Stimulated activated naive B cell treated with anti-CD40 and anti-IgM and Interleukin-4, amounts not matched to agents 10 μg/mL and 1 μg/mL and 100 μg/mL, for 72 hours (primary cell): ENCODE measurements around the gene HRK.
"Not testable (repeated sequence)": the region's sequence is repeated elsewhere in the genome, so short reads cannot be mapped to it uniquely, and the experiment has no call there.

Source experiments
- ATAC-seq, 2 donors: fragments of 150-1000 bp; cut with Tn5 transposase; replicated peaks; 2 replicates each; pipeline ENCODE4 v1.10.0; 2021; ENCODE audit warnings: moderate library complexity in 1 of 2
- DNase-seq: peaks from one replicate; pipeline ENCODE4 v3.0.0; 2021
- H3K27ac Mint-ChIP-seq: one replicate; pipeline ENCODE4 v1.8.0; 2022; ENCODE audit warnings: mild to moderate bottlenecking, mixed read lengths
- H3K27me3 Mint-ChIP-seq, 2 donors: one replicate each; pipeline ENCODE4 v1.8.0; 2022; ENCODE audit warnings: mixed read lengths in 2 of 2
- H3K36me3 Mint-ChIP-seq, 2 donors: one replicate each; pipeline ENCODE4 v1.8.0; 2022; ENCODE audit warnings: mixed read lengths in 2 of 2, mild to moderate bottlenecking in 1 of 2
- H3K4me1 Mint-ChIP-seq, 2 donors: one replicate each; pipeline ENCODE4 v1.8.0; 2022; ENCODE audit warnings: mixed read lengths in 2 of 2, mild to moderate bottlenecking in 1 of 2
- H3K4me3 Mint-ChIP-seq, 2 donors: one replicate each; pipeline ENCODE4 v1.8.0; 2022; ENCODE audit warnings: mild to moderate bottlenecking in 2 of 2, mixed read lengths in 2 of 2, moderate library complexity in 1 of 2
- H3K9me3 Mint-ChIP-seq, 2 donors: one replicate each; pipeline ENCODE4 v1.8.0; 2022; ENCODE audit warnings: mixed read lengths in 2 of 2, mild to moderate bottlenecking in 1 of 2

HRK gene

GRCh38 chr12:116839287-116839830 lies 41.9 kb downstream of the HRK start:
- H3K9me3 Mint-ChIP-seq, result peaks cover 4 to 5% of the 10 kb centered on the region in 2 donors
- ATAC-seq (no peak), DNase-seq (no peak)
- no peak overlapping the region for H3K27ac Mint-ChIP-seq
- H3K4me1 Mint-ChIP-seq, result peaks cover 10% of the 10 kb centered on the region in 2 donors
- H3K36me3 Mint-ChIP-seq, result peaks cover 15 to 30% of the 10 kb centered on the region in 2 donors
- H3K4me3 Mint-ChIP-seq, result no peak overlapping the region
- no peaks in the 10 kb centered on the region for H3K27me3 Mint-ChIP-seq

- Mint-ChIP-seq H3K9me3 (peaks cover 4 to 5% of the 10 kb centered on the region in 2 donors), H3K4me1 (peaks cover 10% of the 10 kb centered on the region in 2 donors), H3K36me3 (peaks cover 16 to 28% of the 10 kb centered on the region in 2 donors), H3K4me3 (no peak overlapping the region), H3K27me3 (no peaks in the 10 kb centered on the region), H3K27ac (no peak overlapping the region)
- no peak for DNase-seq
- ATAC-seq, result no peak
Measured at GRCh38 chr12:116838365-116838764, 42.9 kb downstream of the HRK start.

- no peak for ATAC-seq
- peaks cover 16 to 27% of the 10 kb centered on the region in 2 donors for H3K36me3 Mint-ChIP-seq
- H3K4me1 Mint-ChIP-seq, result peaks cover 10% of the 10 kb centered on the region in 2 donors
- H3K4me3 Mint-ChIP-seq, result no peak overlapping the region
- peaks cover 4 to 5% of the 10 kb centered on the region in 2 donors for H3K9me3 Mint-ChIP-seq
- no peaks in the 10 kb centered on the region for H3K27me3 Mint-ChIP-seq
- no peak for DNase-seq
- H3K27ac Mint-ChIP-seq, result no peak overlapping the region
Measured at GRCh38 chr12:116837097-116837496, 44.1 kb downstream of the HRK start.

GRCh38 chr12:116835484-116835883 lies 45.8 kb downstream of the HRK start:
- Mint-ChIP-seq H3K9me3 (peaks cover 4 to 5% of the 10 kb centered on the region in 2 donors), H3K36me3 (peaks cover 18 to 27% of the 10 kb centered on the region in 2 donors), H3K27ac (no peak overlapping the region), H3K4me3 (no peak overlapping the region), H3K4me1 (peaks cover 10% of the 10 kb centered on the region in 2 donors), H3K27me3 (no peaks in the 10 kb centered on the region)
- ATAC-seq (no peak), DNase-seq (no peak)

DNA sequence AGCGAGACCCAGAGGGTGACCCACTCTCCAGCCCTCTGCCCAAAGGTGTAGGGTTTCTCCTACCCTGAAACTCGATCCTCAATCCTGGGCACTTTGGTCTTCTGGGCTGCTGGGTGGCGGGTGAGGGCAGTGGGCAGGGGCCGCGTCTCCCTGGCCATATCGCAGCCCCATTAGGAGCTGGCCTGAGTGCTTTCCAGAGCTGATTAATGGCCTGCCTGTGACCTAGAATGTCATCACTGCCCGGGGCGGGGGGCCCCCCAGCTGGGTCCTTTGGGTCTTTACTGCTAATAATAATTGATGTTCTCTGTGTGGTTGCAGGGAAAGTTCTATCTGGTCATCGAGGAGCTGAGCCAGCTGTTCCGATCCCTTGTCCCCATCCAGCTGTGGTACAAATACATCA lies 47.8 kb downstream of the HRK start:
- no peak for ATAC-seq
- no peak overlapping the region for H3K4me3 Mint-ChIP-seq
- H3K27me3 Mint-ChIP-seq, result no peaks in the 10 kb centered on the region
- peaks cover 18 to 32% of the 10 kb centered on the region in 2 donors for H3K36me3 Mint-ChIP-seq
- H3K9me3 Mint-ChIP-seq, result peaks cover 4 to 5% of the 10 kb centered on the region in 2 donors
- no peak overlapping the region for H3K27ac Mint-ChIP-seq
- no peak for DNase-seq
- H3K4me1 Mint-ChIP-seq, result peaks cover 3% of the 10 kb centered on the region in 2 donors

DNA sequence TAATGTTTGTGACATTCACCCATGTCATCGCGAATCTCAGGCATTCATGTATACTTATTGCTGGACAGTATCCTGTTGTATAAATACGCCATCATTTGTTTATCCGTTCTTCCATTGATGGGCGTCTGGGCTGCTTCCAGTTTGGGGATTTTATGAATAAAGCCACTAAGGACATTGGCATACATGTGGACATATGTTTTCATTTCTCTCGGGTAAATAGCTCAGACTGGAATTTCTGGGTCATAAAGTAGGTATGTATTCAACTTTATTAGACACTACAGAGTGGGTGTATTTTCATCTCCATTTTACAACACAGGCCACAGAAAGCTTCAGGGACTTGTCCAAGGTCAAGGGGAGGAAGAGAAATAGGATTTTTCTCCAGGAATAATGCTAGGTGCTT lies 48.9 kb downstream of the HRK start:
- H3K27me3 Mint-ChIP-seq, result no peaks in the 10 kb centered on the region
- no peak overlapping the region for H3K27ac Mint-ChIP-seq
- no peak for DNase-seq
- H3K4me3 Mint-ChIP-seq, result no peak overlapping the region
- peaks cover 16 to 25% of the 10 kb centered on the region in 2 donors for H3K36me3 Mint-ChIP-seq
- ATAC-seq, result no peak
- H3K9me3 Mint-ChIP-seq, result peaks cover 4% of the 10 kb centered on the region in 2 donors
- H3K4me1 Mint-ChIP-seq, result peaks cover 0 to 2% of the 10 kb centered on the region in 2 donors

- ATAC-seq (no peak), DNase-seq (no peak)
- H3K4me1 Mint-ChIP-seq, result no peaks in the 10 kb centered on the region
- no peak overlapping the region for H3K27ac Mint-ChIP-seq
- peaks cover 4 to 20% of the 10 kb centered on the region in 2 donors for H3K36me3 Mint-ChIP-seq
- no peaks in the 10 kb centered on the region for H3K27me3 Mint-ChIP-seq
- H3K9me3 Mint-ChIP-seq, result no peaks in the 10 kb centered on the region
- H3K4me3 Mint-ChIP-seq, result no peak overlapping the region
Measured at GRCh38 chr12:116827432-116827831, 53.8 kb downstream of the HRK start.

- peaks cover 3 to 19% of the 10 kb centered on the region in 2 donors for H3K36me3 Mint-ChIP-seq
- ATAC-seq, result no peak
- peaks cover 20 to 40% of the 10 kb centered on the region in 2 donors for H3K4me1 Mint-ChIP-seq
- no peak for DNase-seq
- no peaks in the 10 kb centered on the region for H3K27me3 Mint-ChIP-seq
- no peak overlapping the region for H3K4me3 Mint-ChIP-seq
- H3K27ac Mint-ChIP-seq, result no peak overlapping the region
- no peaks in the 10 kb centered on the region for H3K9me3 Mint-ChIP-seq
Measured at GRCh38 chr12:116821291-116821690, 60.0 kb downstream of the HRK start.

GRCh38 chr12:116820064-116820656 lies 61.1 kb downstream of the HRK start:
- Mint-ChIP-seq H3K9me3 (no peaks in the 10 kb centered on the region), H3K27ac (peak overlapping the region; percentile 75), H3K4me3 (peak overlapping the region; percentile 9 to 61), H3K27me3 (no peaks in the 10 kb centered on the region), H3K4me1 (peaks cover 31 to 52% of the 10 kb centered on the region in 2 donors), H3K36me3 (peaks cover 3 to 13% of the 10 kb centered on the region in 2 donors)
- ATAC-seq (no peak), DNase-seq (no peak)

DNA sequence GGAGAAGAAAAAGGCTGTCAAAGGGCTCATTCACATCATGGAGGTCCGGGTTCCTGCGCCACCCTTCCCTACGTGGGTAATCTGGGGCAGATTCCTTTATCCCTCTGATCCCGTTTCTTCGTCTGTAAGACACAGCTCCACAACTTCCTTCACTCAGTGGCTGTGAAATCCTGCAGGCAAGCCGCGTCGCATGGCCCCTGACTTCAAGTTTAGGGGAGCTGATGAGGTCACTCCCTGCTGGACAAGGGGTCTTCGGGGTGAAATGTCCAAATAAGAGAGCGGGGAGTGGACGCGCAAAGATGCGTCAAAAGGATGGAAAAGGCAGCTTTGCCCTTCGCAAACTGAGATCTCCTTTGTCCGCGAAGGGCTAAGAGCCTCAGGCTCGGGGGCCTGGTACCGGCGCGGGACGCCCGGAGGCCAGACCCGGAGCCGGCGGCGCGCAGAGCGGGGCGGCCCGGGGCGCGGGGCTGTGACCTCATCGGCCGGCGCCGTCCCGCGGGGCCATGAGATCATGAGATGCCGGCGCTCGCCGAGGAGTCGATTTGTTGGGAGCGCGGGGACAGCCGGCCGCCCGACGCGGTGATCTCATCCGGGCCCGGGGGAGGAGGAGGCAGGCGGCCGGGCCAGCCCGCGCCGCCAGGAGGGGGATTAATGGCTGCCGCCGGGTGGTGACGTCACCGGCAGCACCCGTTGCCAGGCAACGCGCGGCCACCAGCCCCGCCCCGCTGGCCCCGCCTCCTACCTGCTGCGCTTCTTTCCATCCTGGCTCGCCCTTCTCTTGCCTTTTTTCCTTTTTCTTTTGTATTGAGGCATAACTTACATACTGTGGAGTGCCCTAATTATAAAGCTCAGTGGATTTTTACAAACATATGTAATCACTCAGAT lies 62.1 kb downstream of the HRK start:
- peaks cover 38 to 62% of the 10 kb centered on the region in 2 donors for H3K4me1 Mint-ChIP-seq
- peak overlapping the region; percentile 98 for H3K27ac Mint-ChIP-seq
- no peaks in the 10 kb centered on the region for H3K9me3 Mint-ChIP-seq
- H3K27me3 Mint-ChIP-seq, result no peaks in the 10 kb centered on the region
- DNase-seq (peak; percentile 77), ATAC-seq (peak; percentile 87)
- peak overlapping the region; percentile 94 to 98 for H3K4me3 Mint-ChIP-seq
- H3K36me3 Mint-ChIP-seq, result peaks cover 2 to 7% of the 10 kb centered on the region in 2 donors

DNA sequence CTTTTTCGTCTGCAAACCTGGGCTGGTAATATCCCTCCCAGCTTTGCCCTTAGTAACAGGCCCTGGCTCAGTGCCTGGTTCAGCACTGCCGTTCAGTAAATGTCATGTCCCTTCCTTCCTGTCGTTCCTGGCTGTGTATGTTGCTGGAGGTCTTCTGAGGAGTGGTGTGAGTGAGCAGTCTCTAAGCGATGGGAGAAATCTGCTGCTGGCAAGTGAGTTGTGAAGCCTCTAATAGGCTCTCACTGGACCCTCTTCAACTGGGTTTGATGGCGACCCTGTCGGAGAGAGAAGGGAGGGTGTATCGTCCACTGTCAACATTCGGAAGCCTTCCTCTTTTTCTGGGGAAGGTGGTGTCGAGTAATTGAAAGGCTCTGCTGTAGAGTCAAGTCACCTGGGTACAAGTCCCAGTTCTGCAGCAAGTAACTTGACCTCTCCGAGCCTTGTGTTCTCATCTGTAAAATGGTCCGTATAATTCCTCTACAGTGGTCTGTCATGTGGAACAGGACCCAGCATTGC lies 62.8 kb downstream of the HRK start:
- peak overlapping the region; percentile 98 for H3K27ac Mint-ChIP-seq
- ATAC-seq, result peak; percentile 24 to 35
- H3K9me3 Mint-ChIP-seq, result no peaks in the 10 kb centered on the region
- peaks cover 42 to 69% of the 10 kb centered on the region in 2 donors for H3K4me1 Mint-ChIP-seq
- peak; percentile 11 for DNase-seq
- H3K36me3 Mint-ChIP-seq, result peaks cover 2 to 4% of the 10 kb centered on the region in 2 donors
- no peaks in the 10 kb centered on the region for H3K27me3 Mint-ChIP-seq
- H3K4me3 Mint-ChIP-seq, result peak overlapping the region; percentile 94 to 98

- not testable (repeated sequence) for H3K36me3 Mint-ChIP-seq, H3K27me3 Mint-ChIP-seq, H3K9me3 Mint-ChIP-seq, DNase-seq, ATAC-seq, H3K4me3 Mint-ChIP-seq
- Mint-ChIP-seq H3K27ac (peak overlapping the region; percentile 42), H3K4me1 (peaks cover 50 to 92% of the 10 kb centered on the region in 2 donors)
Measured at GRCh38 chr12:116814766-116815165, 66.5 kb downstream of the HRK start.

DNA sequence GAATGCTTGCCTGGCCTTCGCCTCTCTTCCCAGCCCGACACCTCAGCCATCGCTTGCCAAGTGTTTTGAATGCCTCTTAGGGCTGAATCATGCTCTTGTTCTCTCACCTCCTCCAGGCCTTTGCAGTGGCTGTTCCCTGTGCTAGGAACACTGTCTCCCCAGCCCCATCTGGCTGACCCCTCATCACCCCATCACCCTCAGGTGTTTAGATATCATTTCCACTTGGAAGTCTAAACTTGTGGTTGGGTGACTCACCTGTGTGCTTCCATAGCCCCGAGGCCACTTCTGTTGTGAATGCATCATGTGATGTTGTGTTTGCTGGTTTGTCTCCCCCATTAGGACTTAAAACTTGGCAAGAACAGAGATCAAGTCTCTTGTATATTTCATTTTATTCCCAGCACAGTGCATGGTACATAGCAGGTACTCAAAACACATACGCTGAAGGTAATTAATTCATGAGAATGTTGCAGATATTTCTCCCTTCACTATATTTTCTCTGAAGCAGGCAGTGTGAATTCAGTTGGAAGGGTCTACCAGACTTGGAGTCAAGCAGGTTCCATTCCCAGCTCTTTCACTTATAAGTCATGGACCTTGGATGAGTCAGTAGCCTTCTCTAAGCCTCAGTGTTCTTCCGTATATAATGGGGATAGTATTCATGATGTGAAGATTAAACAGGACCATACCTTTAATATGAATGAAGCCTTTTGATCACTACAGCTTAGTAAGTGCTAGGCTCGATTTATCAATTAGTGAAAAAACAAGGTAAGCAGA lies 67.8 kb downstream of the HRK start:
- no peak overlapping the region for H3K27ac Mint-ChIP-seq
- H3K4me1 Mint-ChIP-seq, result peaks cover 46 to 83% of the 10 kb centered on the region in 2 donors
- no peak for DNase-seq
- no peak overlapping the region for H3K4me3 Mint-ChIP-seq
- no peaks in the 10 kb centered on the region for H3K9me3 Mint-ChIP-seq
- peaks cover 0 to 7% of the 10 kb centered on the region in 2 donors for H3K36me3 Mint-ChIP-seq
- no peaks in the 10 kb centered on the region for H3K27me3 Mint-ChIP-seq
- no peak for ATAC-seq

DNA sequence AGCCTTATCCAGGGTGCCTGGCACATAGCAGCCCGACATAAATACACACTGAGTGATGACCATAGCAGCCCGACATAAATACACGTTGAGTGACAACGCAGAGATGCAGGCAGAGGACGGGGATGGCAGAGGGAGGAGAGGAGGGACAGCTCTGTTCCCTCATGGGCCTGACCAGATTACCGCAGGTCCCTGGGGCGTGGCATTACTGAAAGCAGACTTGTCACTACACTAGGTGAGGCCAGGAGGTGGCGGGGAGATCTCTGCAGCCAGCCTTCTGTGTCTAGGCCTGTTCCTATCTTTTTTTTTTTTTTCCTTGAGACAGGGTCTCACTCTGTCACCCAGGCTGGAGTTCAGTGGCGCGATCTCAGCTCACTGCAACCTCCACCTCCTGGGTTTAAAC lies 69.0 kb downstream of the HRK start:
- Mint-ChIP-seq H3K27ac (no peak overlapping the region), H3K27me3 (no peaks in the 10 kb centered on the region), H3K9me3 (no peaks in the 10 kb centered on the region), H3K4me3 (no peak overlapping the region), H3K4me1 (peaks cover 38 to 77% of the 10 kb centered on the region in 2 donors), H3K36me3 (peaks cover 4 to 7% of the 10 kb centered on the region in 2 donors)
- DNase-seq, result no peak
- ATAC-seq, result no peak
